RWPE2 (cell line): ENCODE results near the gene YIPF4.
A peak's percentile ranks its signal among the peaks of the same experiment; 100 is the strongest.

Experiments
- ATAC-seq: fragments of 200-7000 bp; cut with Tn5 transposase; 3 replicates; pipeline ENCODE4 v1.9.1; 2021; ENCODE audit warnings: low read depth
- DNase-seq: peaks from one replicate; pipeline ENCODE4 v3.0.0-alpha.2; 2020; ENCODE audit warnings: low spot score
- H3K27ac ChIP-seq: fragments of 450-650 bp; 2 replicates; pipeline ENCODE4 v1.5.1; 2017; ENCODE audit warnings: mild to moderate bottlenecking; ENCODE audit not compliant: poor library complexity, severe bottlenecking
- H3K27me3 ChIP-seq: fragments of 250-450 bp; sonication (Bioruptor Pico); 2 replicates; pipeline ENCODE4 v1.5.1; 2021; ENCODE audit warnings: mild to moderate bottlenecking, moderate library complexity; ENCODE audit not compliant: insufficient read depth, poor library complexity, severe bottlenecking
- H3K36me3 ChIP-seq: fragments of 250-450 bp; sonication (Bioruptor Pico); 2 replicates; pipeline ENCODE4 v1.5.1; 2020; ENCODE audit warnings: low read depth, mild to moderate bottlenecking, moderate library complexity
- H3K4me1 ChIP-seq: fragments of 250-450 bp; sonication (Bioruptor Pico); 2 replicates; pipeline ENCODE4 v1.5.1; 2021; ENCODE audit warnings: mild to moderate bottlenecking, moderate library complexity; ENCODE audit not compliant: insufficient read depth, poor library complexity, severe bottlenecking
- H3K4me3 ChIP-seq: fragments of 250-450 bp; sonication (Bioruptor Pico); 2 replicates; pipeline ENCODE4 v1.5.1; 2021; ENCODE audit warnings: mild to moderate bottlenecking, moderate library complexity; ENCODE audit not compliant: severe bottlenecking
- H3K9me3 ChIP-seq: fragments of 250-450 bp; sonication (Bioruptor Pico); 2 replicates; pipeline ENCODE4 v1.5.1; 2021; ENCODE audit warnings: mild to moderate bottlenecking, moderate library complexity; ENCODE audit not compliant: severe bottlenecking
- TF ChIP-seq, protein P1 (sequence below): fragments of 450-650 bp; IDR thresholded peaks from one replicate; pipeline ENCODE4 v1.5.1; 2017; ENCODE audit warnings: mild to moderate bottlenecking, moderate library complexity; ENCODE audit not compliant: poor library complexity, severe bottlenecking

The YIPF4 gene

DNA sequence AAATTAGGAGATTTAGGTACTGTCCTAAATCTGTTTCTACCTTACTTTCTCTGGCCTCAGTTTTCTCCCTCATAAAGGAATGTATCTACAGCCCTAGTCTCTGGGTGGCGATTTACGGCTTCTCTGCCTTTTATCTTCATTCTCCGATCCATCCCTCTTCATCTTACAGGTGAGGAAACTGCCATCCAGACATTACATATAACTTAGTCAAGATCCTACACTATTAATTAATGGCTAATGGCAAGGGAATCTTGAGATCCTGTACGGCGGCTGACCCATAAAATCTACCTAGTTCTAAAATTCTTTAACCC lies 386 bp upstream of the YIPF4 start:
- peaks cover 2% of the 10 kb centered on the region for H3K36me3 ChIP-seq
- H3K4me1 ChIP-seq, result peaks cover 4% of the 10 kb centered on the region
- peak overlapping the region; percentile 59 for H3K4me3 ChIP-seq
- H3K9me3 ChIP-seq, result no peaks in the 10 kb centered on the region
- DNase-seq (no peak), ATAC-seq (no peak)
- TF ChIP-seq, protein P1, sequence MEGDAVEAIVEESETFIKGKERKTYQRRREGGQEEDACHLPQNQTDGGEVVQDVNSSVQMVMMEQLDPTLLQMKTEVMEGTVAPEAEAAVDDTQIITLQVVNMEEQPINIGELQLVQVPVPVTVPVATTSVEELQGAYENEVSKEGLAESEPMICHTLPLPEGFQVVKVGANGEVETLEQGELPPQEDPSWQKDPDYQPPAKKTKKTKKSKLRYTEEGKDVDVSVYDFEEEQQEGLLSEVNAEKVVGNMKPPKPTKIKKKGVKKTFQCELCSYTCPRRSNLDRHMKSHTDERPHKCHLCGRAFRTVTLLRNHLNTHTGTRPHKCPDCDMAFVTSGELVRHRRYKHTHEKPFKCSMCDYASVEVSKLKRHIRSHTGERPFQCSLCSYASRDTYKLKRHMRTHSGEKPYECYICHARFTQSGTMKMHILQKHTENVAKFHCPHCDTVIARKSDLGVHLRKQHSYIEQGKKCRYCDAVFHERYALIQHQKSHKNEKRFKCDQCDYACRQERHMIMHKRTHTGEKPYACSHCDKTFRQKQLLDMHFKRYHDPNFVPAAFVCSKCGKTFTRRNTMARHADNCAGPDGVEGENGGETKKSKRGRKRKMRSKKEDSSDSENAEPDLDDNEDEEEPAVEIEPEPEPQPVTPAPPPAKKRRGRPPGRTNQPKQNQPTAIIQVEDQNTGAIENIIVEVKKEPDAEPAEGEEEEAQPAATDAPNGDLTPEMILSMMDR, result no peak
- H3K27ac ChIP-seq, result peak overlapping the region; percentile 7
- no peaks in the 10 kb centered on the region for H3K27me3 ChIP-seq

GRCh38 chr2:32278478-32278853 lies 762 bp downstream of the YIPF4 start:
- Histone ChIP-seq H3K9me3 (no peaks in the 10 kb centered on the region), H3K27ac (peak overlapping the region; percentile 7)

DNA sequence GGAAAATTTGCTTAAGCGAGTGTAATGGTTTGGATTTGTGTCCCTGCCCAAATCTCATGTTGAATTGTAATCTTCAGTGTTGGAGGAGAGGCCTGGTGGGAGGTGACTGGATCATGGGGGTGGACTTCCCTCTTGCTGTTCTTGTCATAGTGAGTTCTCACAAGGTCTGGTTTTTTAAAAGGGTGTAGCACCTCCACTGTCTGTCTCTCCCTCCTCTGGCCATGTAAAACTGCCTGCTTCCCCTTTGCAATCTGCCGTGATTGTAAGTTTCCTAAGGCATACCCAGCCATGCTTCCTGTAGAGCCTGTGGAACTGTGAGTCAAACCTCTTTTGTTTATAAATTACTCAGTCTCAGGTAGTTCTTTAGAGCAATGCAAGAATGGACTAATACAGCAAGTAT lies 6.6 kb downstream of the YIPF4 start:
- ATAC-seq (peak; percentile 81), DNase-seq (no peak)
- TF ChIP-seq, protein P1, result no peak
- H3K4me3 ChIP-seq, result no peak overlapping the region
- H3K27ac ChIP-seq, result peak overlapping the region; percentile 21
- no peaks in the 10 kb centered on the region for H3K27me3 ChIP-seq
- no peaks in the 10 kb centered on the region for H3K9me3 ChIP-seq
- peaks cover 18% of the 10 kb centered on the region for H3K36me3 ChIP-seq
- H3K4me1 ChIP-seq, result peaks cover 16% of the 10 kb centered on the region

More at GRCh38 chr2:32278478-32278853, 762 bp downstream of the YIPF4 start:
- Histone ChIP-seq H3K27me3 (no peaks in the 10 kb centered on the region), H3K4me3 (peak overlapping the region; percentile 59), H3K4me1 (peaks cover 4% of the 10 kb centered on the region), H3K36me3 (peaks cover 8% of the 10 kb centered on the region)
- DNase-seq, result no peak
- no peak for ATAC-seq
- TF ChIP-seq, protein P1, result no peak

DNA sequence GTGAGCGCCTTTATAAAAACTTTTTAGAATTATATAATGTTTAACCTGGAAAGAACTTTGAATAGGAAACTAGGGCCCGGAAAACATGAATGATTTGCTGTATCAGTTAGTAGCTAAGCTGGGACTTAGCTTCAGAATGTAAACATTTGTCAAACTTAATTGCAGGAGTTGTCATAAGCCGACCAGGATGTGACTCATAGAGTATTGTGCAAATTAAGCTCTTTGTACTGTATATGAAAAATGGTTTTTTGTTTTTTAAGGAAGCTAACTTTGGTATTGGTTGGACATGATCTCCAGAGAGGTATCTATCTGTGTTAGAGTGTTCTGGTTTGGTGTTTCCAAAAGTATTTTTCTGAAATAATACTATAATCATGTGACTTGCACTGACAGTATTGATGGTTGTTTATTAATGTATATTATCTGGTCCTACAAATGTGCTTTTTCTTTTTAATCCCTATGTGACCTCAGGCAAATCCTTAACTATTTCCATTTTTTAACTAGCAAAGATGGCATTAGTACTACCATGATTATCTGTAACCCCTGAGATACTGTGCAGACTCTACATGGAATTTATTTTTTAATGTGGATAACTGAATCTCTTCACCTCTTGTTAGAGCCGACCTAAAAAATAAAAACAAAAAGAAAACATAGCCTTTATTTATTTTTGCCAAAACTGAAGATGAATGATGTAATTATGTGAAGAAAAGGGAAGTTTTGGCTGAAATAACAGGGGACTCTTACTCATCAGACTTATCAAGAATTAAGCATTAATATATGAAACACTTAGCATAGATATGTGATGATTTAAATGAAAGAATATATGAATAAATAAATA lies 11.7 kb downstream of the YIPF4 start:
- Histone ChIP-seq H3K4me3 (no peak overlapping the region), H3K27ac (peak overlapping the region; percentile 57), H3K36me3 (peaks cover 39% of the 10 kb centered on the region), H3K27me3 (no peaks in the 10 kb centered on the region), H3K9me3 (no peaks in the 10 kb centered on the region), H3K4me1 (peaks cover 22% of the 10 kb centered on the region)
- ATAC-seq, result peak; percentile 86
- TF ChIP-seq, protein P1, result no peak
- no peak for DNase-seq

- H3K4me1 ChIP-seq, result peaks cover 18% of the 10 kb centered on the region
- peaks cover 38% of the 10 kb centered on the region for H3K36me3 ChIP-seq
- no peak overlapping the region for H3K4me3 ChIP-seq
- no peak for DNase-seq
- TF ChIP-seq, protein P1, result no peak
- peak overlapping the region; percentile 57 for H3K27ac ChIP-seq
- H3K9me3 ChIP-seq, result no peaks in the 10 kb centered on the region
- H3K27me3 ChIP-seq, result no peaks in the 10 kb centered on the region
- ATAC-seq, result no peak
These were observed 12.3 kb downstream of the YIPF4 start for GRCh38 chr2:32290000-32290339.
